Subcutaneous adipose tissue (tissue), 4 donors: ENCODE data around the gene OR12D1. TPM values are rescaled to one million over a fixed set of nuclear protein-coding genes. Genes with fewer than 3 reads are reported as not detected.

ENCODE experiments used
- CTCF ChIP-seq: fragments of 450-650 bp; IDR thresholded peaks from one replicate; pipeline ENCODE4 v1.5.1; 2016; ENCODE audit warnings: low read depth, mild to moderate bottlenecking, control low read depth, antibody characterized with exemption, moderate library complexity
- total RNA-seq, 4 donors: library from RNA; depleted of rRNA; stranded (reverse); fragments of >200 nt; gene quantifications; one replicate each; pipeline ENCODE4 v1.1.0, GENCODE V29; 2016

The OR12D1 gene
- total RNA-seq, 4 donors from 2014 or later: not detected

- no peak for TF ChIP-seq CTCF
Measured at GRCh38 chr6:29465801-29466200, 51.1 kb downstream of the OR12D1 start.

GRCh38 chr6:29466241-29466640 lies 51.5 kb downstream of the OR12D1 start:
- no peak for TF ChIP-seq CTCF

Other genes starting within 250 kb of the OR12D1 start
- not detected for gene OR2J2, start 244.0 kb upstream of the OR12D1 start, total RNA-seq
- gene OR14J1, start 113.2 kb upstream of the OR12D1 start, total RNA-seq: not detected
- gene OR5V1, start 46.1 kb upstream of the OR12D1 start, total RNA-seq: not detected
- gene OR12D3, start 39.6 kb upstream of the OR12D1 start, total RNA-seq: not detected
- not detected for gene OR12D2, start 19.3 kb upstream of the OR12D1 start, total RNA-seq
- not detected for gene OR10C1, start 24.4 kb downstream of the OR12D1 start, total RNA-seq
- not detected for gene OR11A1, start 42.1 kb downstream of the OR12D1 start, total RNA-seq
- gene OR2H1, start 42.2 kb downstream of the OR12D1 start, total RNA-seq: not detected
- not detected for gene MAS1L, start 73.0 kb downstream of the OR12D1 start, total RNA-seq
- 10 to 100 TPM in 1 of 4 donors, not detected in 3; 11.5 TPM for gene UBD, start 144.8 kb downstream of the OR12D1 start, total RNA-seq
- not detected for gene OR2H2, start 170.2 kb downstream of the OR12D1 start, total RNA-seq
- gene GABBR1, start 218.3 kb downstream of the OR12D1 start, total RNA-seq: 10 to 100 TPM; 20.6 to 31.0 (median 25.0) TPM
- gene MOG, start 242.2 kb downstream of the OR12D1 start, total RNA-seq: not detected